HUDEP-2 (cell line): ENCODE measurements around the gene MFN1.

Experiments used
- DNase-seq, 76 experiments: peaks; one replicate each; lab custom pipeline; 2025; ENCODE audit not compliant: unreplicated experiment in 76 of 76; lab: John Stamatoyannopoulos, UW

MFN1 gene

DNA sequence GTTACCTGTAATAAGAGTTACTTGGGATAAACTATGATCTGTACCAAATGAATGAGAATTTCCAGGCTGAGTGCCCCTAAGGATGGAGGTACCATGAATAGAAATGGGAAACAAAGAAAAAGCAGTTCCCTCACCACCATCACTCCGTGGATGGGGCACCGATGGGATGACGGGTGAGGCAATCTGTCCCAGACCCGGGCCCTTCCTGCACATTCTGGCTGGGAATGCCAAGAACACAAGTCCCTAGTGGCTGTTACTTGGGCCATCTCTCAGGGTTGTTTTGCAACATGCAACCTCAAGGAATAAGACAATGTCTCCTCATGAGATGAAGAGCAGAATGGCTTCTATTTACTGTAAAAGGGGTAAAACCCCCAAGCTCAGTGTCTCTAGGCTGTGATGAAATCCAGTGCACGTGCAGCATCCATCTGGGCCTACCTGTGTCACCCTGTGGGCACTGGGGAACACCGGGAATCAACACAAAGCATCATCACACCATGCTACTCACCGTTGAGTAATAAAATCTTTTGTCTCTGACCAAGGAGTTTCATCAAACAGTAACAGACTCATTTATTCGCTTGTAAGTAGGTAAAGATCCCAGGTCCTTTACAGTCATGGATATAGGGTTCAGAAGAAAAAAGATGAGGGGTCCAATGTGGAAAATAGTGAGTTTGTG lies 81.5 kb downstream of the MFN1 start:
- no peak for DNase-seq

DNA sequence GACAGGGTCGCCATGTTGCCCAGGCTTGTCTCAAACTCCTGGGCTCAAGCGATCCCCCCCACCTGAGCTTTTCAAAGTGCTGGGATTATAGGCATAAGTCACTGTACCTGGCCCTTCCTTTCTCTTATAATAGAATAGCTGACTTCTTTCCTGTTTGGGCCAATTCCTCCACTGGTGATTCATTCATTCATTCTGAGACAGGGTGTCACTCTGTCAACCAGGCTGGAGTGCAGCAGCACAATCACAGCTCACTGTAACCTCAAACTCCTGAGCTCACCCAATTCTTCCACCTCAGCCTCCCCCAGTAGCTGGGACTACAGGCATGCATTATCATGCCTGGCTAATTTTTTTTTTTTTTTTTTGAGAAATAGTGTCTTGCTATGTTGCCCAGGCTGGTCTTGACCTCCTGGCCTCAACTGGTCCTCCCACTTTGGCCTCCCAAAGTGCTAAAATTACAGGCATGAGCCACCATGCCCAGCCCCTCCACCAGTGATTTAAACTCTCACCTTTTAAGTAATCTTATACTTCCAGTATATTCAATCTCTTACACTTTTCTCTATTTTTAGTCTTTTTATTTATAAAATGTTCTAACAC lies 82.9 kb downstream of the MFN1 start:
- no peak for DNase-seq

DNA sequence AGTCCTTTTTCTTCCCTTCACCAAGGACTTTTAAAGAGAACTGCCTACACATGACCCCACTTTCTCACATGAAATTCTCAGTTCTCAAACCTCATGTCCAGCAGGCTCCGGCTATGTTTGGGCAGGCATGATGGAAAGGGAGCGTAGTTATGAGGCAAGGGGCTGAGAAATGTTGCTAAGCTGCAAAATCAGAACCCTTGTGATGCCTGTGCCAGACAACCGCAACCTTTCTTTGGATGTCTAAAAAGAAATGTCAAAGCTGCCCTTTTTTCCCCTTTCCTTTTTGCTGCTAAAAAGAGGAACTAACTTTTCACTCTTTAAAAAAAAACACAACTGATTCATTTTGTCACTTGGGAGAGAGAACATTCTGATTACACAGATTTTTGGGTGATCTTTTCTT lies 84.5 kb downstream of the MFN1 start:
- no peak for DNase-seq

DNA sequence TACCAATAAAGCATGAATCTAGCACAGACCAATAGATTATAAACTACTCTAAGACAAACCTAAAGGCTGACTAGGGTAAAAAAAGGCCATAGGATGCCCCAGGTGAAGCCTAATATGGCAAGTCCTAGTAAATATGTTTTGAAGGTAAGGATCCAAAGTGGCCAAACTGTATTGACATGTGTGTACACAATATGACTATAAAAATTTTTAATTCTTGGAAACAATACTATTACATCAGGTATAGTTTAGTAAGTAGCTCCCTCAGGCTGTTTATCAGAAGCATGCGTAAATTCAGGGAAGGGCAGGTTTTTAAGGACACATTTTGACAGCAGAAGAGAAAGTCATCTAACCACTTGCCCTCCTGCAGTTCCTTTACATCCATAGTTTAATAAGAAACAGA lies 84.9 kb downstream of the MFN1 start:
- DNase-seq: no peak

- no peak for DNase-seq
Measured at GRCh38 chr3:179436517-179436916, 89.0 kb downstream of the MFN1 start.

- no peak for DNase-seq
Measured at GRCh38 chr3:179438841-179439240, 91.3 kb downstream of the MFN1 start.
